Esophagus squamous epithelium (tissue), 5 donors: ENCODE results near the gene DNMT3A. TPM values are rescaled to one million over a fixed set of nuclear protein-coding genes. Genes with fewer than 3 reads are reported as not detected.
"Not testable (repeated sequence)": the region's sequence is repeated elsewhere in the genome, so short reads cannot be mapped to it uniquely, and the experiment has no call there.

Experiments
- DNase-seq: peaks from one replicate; lab custom pipeline; 2025; lab: John Stamatoyannopoulos, UW
- H3K27ac ChIP-seq, 4 donors: fragments of 200-600 bp; sonication (generic); one replicate each; pipeline ENCODE4 v1.5.1; 2016 to 2019; ENCODE audit warnings: mild to moderate bottlenecking in 1 of 4
- H3K27me3 ChIP-seq, 4 donors: fragments of 200-600 bp; sonication (generic); 1 replicate in 3 of 4; 2 replicates in 1 of 4; pipeline versions ENCODE4 v1.5.1 to v1.6.0; 2017 to 2021; ENCODE audit warnings: antibody characterized with exemption in 1 of 4
- H3K36me3 ChIP-seq, 3 donors: fragments of 200-600 bp; sonication (generic); one replicate each; pipeline ENCODE4 v1.5.1; 2016 to 2019
- H3K4me1 ChIP-seq, 3 donors: fragments of 200-600 bp; sonication (generic); one replicate each; pipeline ENCODE4 v1.5.1; 2017 to 2019
- H3K4me3 ChIP-seq, 4 donors: fragments of 200-600 bp; sonication (generic); 1 replicate in 3 of 4; 2 replicates in 1 of 4; pipeline ENCODE4 v1.5.1; 2016 to 2019; ENCODE audit warnings: mild to moderate bottlenecking in 2 of 4, moderate library complexity in 1 of 4
- H3K9me3 ChIP-seq, 3 donors: fragments of 200-600 bp; sonication (generic); one replicate each; pipeline ENCODE4 v1.5.1; 2016 to 2019
- CTCF ChIP-seq, 6 experiments: fragments of 450-650 bp in 4 of 6; fragments of 200-600 bp in 2 of 6; sonication (generic) in 2 of 6; IDR thresholded peaks; one replicate each; pipeline ENCODE4 v1.5.1; 2016 to 2019; ENCODE audit warnings: antibody characterized with exemption in 6 of 6, mild to moderate bottlenecking in 4 of 6, moderate library complexity in 4 of 6
- POLR2A ChIP-seq, 4 donors: fragments of 450-650 bp; IDR thresholded peaks; one replicate each; pipeline ENCODE4 v1.6.1; 2017; ENCODE audit warnings: antibody characterized with exemption in 4 of 4, mild to moderate bottlenecking in 4 of 4, moderate library complexity in 3 of 4
- WGBS, 2 donors: methylation state at CpG; one replicate each; pipeline ENCODE4 v1.1.5; 2018; 5-methylcytosine and 5-hydroxymethylcytosine counted together
- intact Hi-C: fragments of 100-400 bp; cut with DNase I; formaldehyde crosslinking; loops from one replicate; pipeline ENCODE4 v1.15.0; 2022
- total RNA-seq, 4 donors: library from RNA; depleted of rRNA; stranded (reverse); fragments of >200 nt; gene quantifications; one replicate each; pipeline ENCODE4 v1.1.0, GENCODE V29; 2016
- donor health status: DM: yes; HTN: yes; CAD: no.

The DNMT3A gene
- total RNA-seq, 4 donors from 2014 or later: 4.1 to 13.6 (median 8.2) TPM

- no peak overlapping the region for H3K4me3 ChIP-seq
- no peak for DNase-seq
- WGBS, 2 donors: 46 to 58% methylated on average over 3 to 6 of the region's 8 CpGs
- intact Hi-C loops: no loop called here
- no peaks in the 10 kb centered on the region for H3K9me3 ChIP-seq
- peaks cover 7 to 11% (median 8%) of the 10 kb centered on the region in 3 donors for H3K4me1 ChIP-seq
- TF ChIP-seq CTCF (IDR thresholded peaks at IDR 0.05) (no peak), POLR2A (IDR thresholded peaks at IDR 0.05) (no peak)
- no peaks in the 10 kb centered on the region for H3K36me3 ChIP-seq
- H3K27me3 ChIP-seq: no peaks in the 10 kb centered on the region
- no peak overlapping the region for H3K27ac ChIP-seq
Observed at GRCh38 chr2:25213229-25213628, 128.5 kb downstream of the DNMT3A start.

GRCh38 chr2:25210923-25211322 is 130.8 kb downstream of the DNMT3A start:
- intact Hi-C loops, H3K4me3 ChIP-seq, H3K36me3 ChIP-seq, H3K27ac ChIP-seq, H3K4me1 ChIP-seq, DNase-seq, H3K9me3 ChIP-seq, H3K27me3 ChIP-seq: not testable (repeated sequence)
- 89 to 91% methylated on average over 4 to 6 of the region's 6 CpGs for WGBS, 2 donors

GRCh38 chr2:25207078-25207545 is 134.6 kb downstream of the DNMT3A start:
- WGBS, 2 donors: 63 to 90% methylated on average over 3 to 4 of the region's 5 CpGs
- Histone ChIP-seq H3K4me3 (no peak overlapping the region), H3K4me1 (peaks cover 0 to 5% (median 0%) of the 10 kb centered on the region in 3 donors), H3K9me3 (no peaks in the 10 kb centered on the region), H3K27me3 (peaks cover 0 to 5% (median 0%) of the 10 kb centered on the region in 4 donors), H3K27ac (no peak overlapping the region), H3K36me3 (no peaks in the 10 kb centered on the region)
- no peak for TF ChIP-seq CTCF (IDR thresholded peaks at IDR 0.05)
- TF ChIP-seq POLR2A (IDR thresholded peaks at IDR 0.05): no peak
- intact Hi-C loops: no loop called here
- DNase-seq: no peak

- intact Hi-C loops: no loop called here
- H3K4me1 ChIP-seq: peaks cover 0 to 5% (median 0%) of the 10 kb centered on the region in 3 donors
- H3K9me3 ChIP-seq: no peaks in the 10 kb centered on the region
- 52 to 59% methylated on average over 17 to 25 of the region's 59 CpGs for WGBS, 2 donors
- peak overlapping the region in 3 of 4 donors; percentile 16 to 47 (median 29) for H3K4me3 ChIP-seq
- TF ChIP-seq POLR2A (IDR thresholded peaks at IDR 0.05) (no peak), CTCF (IDR thresholded peaks at IDR 0.05) (no peak)
- H3K36me3 ChIP-seq: no peaks in the 10 kb centered on the region
- no peak for DNase-seq
- peaks cover 0 to 5% (median 0%) of the 10 kb centered on the region in 4 donors for H3K27me3 ChIP-seq
- no peak overlapping the region for H3K27ac ChIP-seq
Observed at GRCh38 chr2:25204190-25204838, 137.4 kb downstream of the DNMT3A start.

- Histone ChIP-seq H3K4me1 (peaks cover 0 to 12% (median 0%) of the 10 kb centered on the region in 3 donors), H3K27me3 (peaks cover 0 to 5% (median 0%) of the 10 kb centered on the region in 4 donors), H3K27ac (no peak overlapping the region), H3K36me3 (no peaks in the 10 kb centered on the region), H3K4me3 (no peak overlapping the region), H3K9me3 (no peaks in the 10 kb centered on the region)
- WGBS, 2 donors: 68 to 90% methylated on average over 8 to 9 of the region's 11 CpGs
- intact Hi-C loops: no loop called here
- DNase-seq: no peak
- no peak for TF ChIP-seq POLR2A (IDR thresholded peaks at IDR 0.05)
- TF ChIP-seq CTCF (IDR thresholded peaks at IDR 0.05): no peak
Observed at GRCh38 chr2:25202275-25202674, 139.4 kb downstream of the DNMT3A start.
